Urinary bladder (tissue), 4 donors: ENCODE results near the gene ENOX1. TPM values are rescaled to one million over a fixed set of nuclear protein-coding genes. Genes with fewer than 3 reads are reported as not detected.
"Not testable (repeated sequence)": the region's sequence is repeated elsewhere in the genome, so short reads cannot be mapped to it uniquely, and the experiment has no call there.

Source experiments
- DNase-seq: peaks from one replicate; pipeline ENCODE4 v3.0.0-alpha.2; 2015; ENCODE audit errors: extremely low spot score
- H3K27ac ChIP-seq: one replicate; pipeline ENCODE4 v1.5.1; 2013; ENCODE audit warnings: low read depth, mild to moderate bottlenecking, moderate library complexity
- H3K36me3 ChIP-seq: one replicate; pipeline ENCODE4 v1.6.1; 2013; ENCODE audit warnings: mild to moderate bottlenecking, moderate library complexity; ENCODE audit not compliant: insufficient read depth
- H3K4me1 ChIP-seq: one replicate; pipeline ENCODE4 v1.6.1; 2013; ENCODE audit warnings: mild to moderate bottlenecking, moderate library complexity; ENCODE audit not compliant: insufficient read depth
- H3K4me3 ChIP-seq: one replicate; pipeline ENCODE4 v1.5.1; 2013; ENCODE audit warnings: low read depth, low read length
- WGBS: extraction: QIAGEN DNeasy Blood & Tissue Kit; methylation state at CpG from one replicate; pipeline ENCODE4 v1.1.7; 2013; 5-methylcytosine and 5-hydroxymethylcytosine counted together
- polyA plus RNA-seq: library from polyadenylated mRNA; stranded (reverse); fragments of 200-250 nt; gene quantifications from one replicate; pipeline ENCODE4 v1.2.3, GENCODE V29; 2013
- total RNA-seq: library from RNA; depleted of rRNA; stranded (reverse); fragments of >200 nt; gene quantifications from one replicate; pipeline ENCODE4 v1.2.3, GENCODE V29; 2014
- donor health status: healthy with polysubstance abuse.
- donor health status: healthy.

Gene ENOX1
- total RNA-seq: 17.6 TPM
- polyA plus RNA-seq: 4.3 TPM

DNA sequence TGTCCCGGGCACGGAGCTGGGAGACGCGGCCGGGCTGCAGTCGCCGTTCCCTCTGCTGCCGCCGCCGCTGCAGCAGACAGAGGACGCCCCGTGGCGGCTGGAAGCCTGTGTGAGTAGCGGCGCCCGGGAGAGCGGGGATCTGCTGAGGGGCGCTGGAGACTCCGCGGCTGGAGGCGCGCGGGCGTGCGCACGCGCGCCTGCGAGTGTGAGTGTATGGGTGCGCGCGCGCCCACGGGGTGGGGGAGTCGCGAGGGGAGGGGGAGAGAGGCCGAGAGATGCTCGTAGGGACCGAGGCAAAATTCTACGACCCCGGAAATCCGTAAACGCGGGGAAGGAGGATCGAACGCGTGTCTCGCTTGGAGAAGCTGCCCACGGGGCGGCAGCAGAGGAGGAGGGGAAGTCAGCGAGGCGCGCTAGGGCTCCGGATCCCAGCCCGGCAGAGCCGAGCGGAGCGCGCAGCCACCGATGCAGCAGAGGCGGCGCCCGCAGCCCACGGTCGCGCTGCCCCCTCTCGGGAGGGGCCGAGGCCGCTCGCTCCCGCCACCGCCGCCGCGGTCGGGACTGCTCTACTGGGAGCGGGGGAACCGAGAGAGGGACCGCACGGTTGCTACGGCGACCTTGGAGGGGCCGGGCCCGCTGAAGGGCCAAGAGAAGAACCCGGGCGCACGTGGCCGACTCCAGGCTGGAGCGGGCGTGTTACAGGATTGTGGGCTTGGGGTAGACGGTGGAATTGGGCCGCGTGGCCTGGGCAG, at the start of gene ENOX1:
Gene ENOX1, minus strand, starts transcription at position 207 of the 752 bp plus-strand sequence.
- H3K4me3 ChIP-seq: peak within 1 kb of the TSS; percentile 62
- no peaks in the 10 kb centered on the region for H3K36me3 ChIP-seq
- peak; percentile 50 for DNase-seq
- H3K4me1 ChIP-seq: peaks cover 5% of the 10 kb centered on the region
- WGBS: under 1% methylated on average over 93 of the region's 93 CpGs
- no peak within 1 kb of the TSS for H3K27ac ChIP-seq

GRCh38 chr13:43835701-43836100, 48.9 kb upstream of the ENOX1 start:
- 58% methylated on average over 2 of the region's 2 CpGs for WGBS
- Histone ChIP-seq H3K4me3 (no peak overlapping the region), H3K27ac (no peak overlapping the region), H3K4me1 (no peaks in the 10 kb centered on the region), H3K36me3 (no peaks in the 10 kb centered on the region)
- no peak for DNase-seq

DNA sequence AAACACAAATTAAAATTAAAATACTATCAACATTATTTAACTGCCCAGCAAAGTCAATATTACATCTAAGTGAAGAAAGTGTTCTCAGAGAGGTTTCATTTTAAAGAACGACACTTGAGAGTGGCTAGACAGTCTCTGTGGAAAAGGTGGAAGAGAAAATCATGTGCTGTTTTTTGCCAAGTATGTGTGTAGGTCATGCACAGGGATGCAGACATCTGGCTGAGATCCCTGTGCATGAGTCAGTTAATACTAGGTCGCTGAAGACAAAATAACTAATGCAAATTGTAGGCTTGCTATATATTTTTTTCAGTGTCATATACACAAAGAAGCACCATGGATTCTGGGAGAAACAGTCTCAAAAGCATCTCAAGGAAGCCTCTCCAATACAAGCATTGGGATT, 44.3 kb upstream of the ENOX1 start:
- no peaks in the 10 kb centered on the region for H3K4me1 ChIP-seq
- no peak for DNase-seq
- 82% methylated on average over 2 of the region's 2 CpGs for WGBS
- no peaks in the 10 kb centered on the region for H3K36me3 ChIP-seq
- no peak overlapping the region for H3K27ac ChIP-seq
- H3K4me3 ChIP-seq: no peak overlapping the region

- 62% methylated on average over 5 of the region's 5 CpGs for WGBS
- no peak overlapping the region for H3K27ac ChIP-seq
- no peaks in the 10 kb centered on the region for H3K36me3 ChIP-seq
- H3K4me1 ChIP-seq: no peaks in the 10 kb centered on the region
- H3K4me3 ChIP-seq: no peak overlapping the region
- no peak for DNase-seq
Observed at GRCh38 chr13:43830497-43830881, 43.7 kb upstream of the ENOX1 start.

DNA sequence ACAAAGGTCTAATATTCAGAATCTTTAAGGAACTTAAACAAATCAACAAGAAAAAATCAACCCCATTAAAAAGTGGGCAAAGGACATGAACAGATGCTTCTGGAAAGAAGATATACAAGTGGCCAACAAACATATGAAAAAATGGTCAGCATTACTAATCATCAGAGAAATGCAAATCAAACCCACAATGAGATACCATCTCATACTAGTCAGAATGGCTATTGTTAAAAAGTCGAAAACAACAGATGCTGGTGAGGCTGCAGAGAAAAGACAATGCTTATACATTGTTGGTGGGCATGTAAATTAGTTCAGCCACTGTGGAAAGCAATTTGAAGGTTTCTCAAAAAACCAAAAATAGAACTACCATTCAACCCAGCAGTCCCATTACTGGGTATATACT, 37.9 kb upstream of the ENOX1 start:
- H3K36me3 ChIP-seq, H3K4me3 ChIP-seq, H3K4me1 ChIP-seq, DNase-seq, H3K27ac ChIP-seq: not testable (repeated sequence)
- WGBS: 99% methylated on average over 1 of the region's 1 CpG

- no peak overlapping the region for H3K27ac ChIP-seq
- no peaks in the 10 kb centered on the region for H3K4me1 ChIP-seq
- H3K4me3 ChIP-seq: no peak overlapping the region
- WGBS: 40% methylated on average over 1 of the region's 1 CpG
- no peak for DNase-seq
- H3K36me3 ChIP-seq: no peaks in the 10 kb centered on the region
Observed at GRCh38 chr13:43822969-43823368, 36.2 kb upstream of the ENOX1 start.

- WGBS: 54% methylated on average over 4 of the region's 4 CpGs
- DNase-seq: no peak
Observed at GRCh38 chr13:43816401-43816889, 29.7 kb upstream of the ENOX1 start.

DNA sequence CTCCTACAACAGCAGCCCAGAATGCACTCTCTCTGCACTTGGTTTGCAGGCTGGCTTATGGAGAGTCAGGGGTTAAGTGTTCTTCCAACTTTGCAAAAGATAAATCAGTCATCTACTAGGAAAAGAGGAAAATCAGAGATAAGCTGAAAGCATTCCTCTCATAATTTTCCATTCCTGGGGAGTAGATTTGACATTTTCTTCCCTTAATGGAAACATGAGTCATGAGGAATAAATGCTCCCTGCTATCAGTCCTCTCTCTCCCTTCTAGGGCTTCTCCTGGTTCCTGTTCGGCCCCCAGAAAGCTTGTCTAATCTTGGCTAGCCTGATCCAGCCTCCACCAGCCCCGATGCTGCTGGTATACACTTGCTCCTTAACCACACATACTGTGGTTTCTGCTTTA, 28.4 kb upstream of the ENOX1 start:
- H3K4me1 ChIP-seq: no peaks in the 10 kb centered on the region
- no peak for DNase-seq
- 12% methylated on average over 2 of the region's 2 CpGs for WGBS
- H3K36me3 ChIP-seq: no peaks in the 10 kb centered on the region
- H3K4me3 ChIP-seq: no peak overlapping the region
- no peak overlapping the region for H3K27ac ChIP-seq

More at GRCh38 chr13:43816401-43816889, 29.7 kb upstream of the ENOX1 start:
- H3K4me3 ChIP-seq: no peak overlapping the region
- H3K36me3 ChIP-seq: no peaks in the 10 kb centered on the region
- H3K4me1 ChIP-seq: no peaks in the 10 kb centered on the region
- no peak overlapping the region for H3K27ac ChIP-seq

DNA sequence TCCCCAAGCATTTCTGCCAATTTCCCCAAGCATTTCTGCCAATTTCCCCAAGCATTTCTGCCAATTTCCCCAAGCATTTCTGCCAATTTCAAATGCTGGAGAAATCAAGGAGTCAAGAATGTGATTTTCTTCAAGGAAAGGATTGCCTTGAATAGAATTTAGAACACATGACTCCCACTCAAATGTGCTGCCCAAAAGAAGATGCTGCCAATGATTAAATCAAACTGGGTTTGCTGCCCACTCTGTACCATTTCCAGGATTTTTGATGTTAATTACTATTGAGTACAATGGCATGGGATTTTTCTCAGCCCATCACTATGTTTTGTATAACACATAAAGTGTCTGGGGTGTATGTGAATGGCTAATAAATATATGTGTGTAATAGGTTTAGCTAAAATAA, 21.9 kb upstream of the ENOX1 start:
- H3K27ac ChIP-seq: no peak overlapping the region
- no peaks in the 10 kb centered on the region for H3K4me1 ChIP-seq
- DNase-seq: no peak
- no peak overlapping the region for H3K4me3 ChIP-seq
- no peaks in the 10 kb centered on the region for H3K36me3 ChIP-seq

DNA sequence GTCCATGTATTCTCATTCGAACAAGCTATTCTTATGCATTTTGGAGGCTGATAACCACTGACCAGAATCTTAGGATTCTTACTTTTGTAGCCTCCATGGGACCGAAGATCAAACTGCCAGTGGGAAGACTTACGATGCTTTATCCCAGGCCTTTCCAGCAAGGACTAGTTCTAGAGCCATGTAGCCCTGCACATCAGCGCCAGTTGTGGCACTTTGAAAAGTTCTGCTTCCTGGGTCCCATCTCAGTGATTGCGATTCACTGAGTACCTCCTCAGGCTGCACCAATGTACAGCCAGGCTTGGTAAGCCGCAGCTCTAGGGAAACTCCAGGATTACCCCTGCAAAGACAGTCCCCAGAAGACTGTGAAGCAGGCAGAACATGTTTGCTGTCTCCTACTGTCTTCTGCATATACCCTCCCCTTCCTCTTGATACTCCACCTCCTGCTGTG, 18.9 kb upstream of the ENOX1 start:
- WGBS: 86% methylated on average over 6 of the region's 6 CpGs
- H3K4me1 ChIP-seq: no peaks in the 10 kb centered on the region
- H3K36me3 ChIP-seq: no peaks in the 10 kb centered on the region
- H3K4me3 ChIP-seq: no peak overlapping the region
- no peak for DNase-seq
- H3K27ac ChIP-seq: no peak overlapping the region

DNA sequence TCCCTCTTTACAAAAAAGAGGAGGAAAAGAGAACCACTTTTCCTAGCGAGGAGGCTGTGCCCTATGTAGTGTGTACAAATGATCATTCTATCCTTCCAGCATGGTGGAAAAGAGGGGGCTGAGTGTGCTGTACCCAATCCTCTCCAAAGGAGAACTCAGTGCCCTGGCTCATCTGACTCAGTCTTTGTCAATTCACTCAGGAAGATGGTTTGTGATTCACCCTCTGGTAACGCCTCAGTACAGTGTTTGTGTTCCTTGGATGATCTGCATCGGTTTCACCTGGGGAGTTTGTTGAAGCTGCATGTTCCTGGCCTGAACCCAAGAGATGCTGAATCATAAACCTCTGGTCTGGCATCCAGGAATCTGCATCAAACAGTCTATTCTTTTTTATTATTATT, 18.3 kb upstream of the ENOX1 start:
- Histone ChIP-seq H3K4me3 (no peak overlapping the region), H3K36me3 (no peaks in the 10 kb centered on the region), H3K27ac (no peak overlapping the region), H3K4me1 (no peaks in the 10 kb centered on the region)
- WGBS: 37% methylated on average over 3 of the region's 3 CpGs
- DNase-seq: no peak

GRCh38 chr13:43804461-43805070, 17.8 kb upstream of the ENOX1 start:
- Histone ChIP-seq H3K36me3 (no peaks in the 10 kb centered on the region), H3K4me3 (no peak overlapping the region), H3K4me1 (no peaks in the 10 kb centered on the region), H3K27ac (no peak overlapping the region)
- 21% methylated on average over 5 of the region's 5 CpGs for WGBS
- DNase-seq: peak; percentile 71

DNA sequence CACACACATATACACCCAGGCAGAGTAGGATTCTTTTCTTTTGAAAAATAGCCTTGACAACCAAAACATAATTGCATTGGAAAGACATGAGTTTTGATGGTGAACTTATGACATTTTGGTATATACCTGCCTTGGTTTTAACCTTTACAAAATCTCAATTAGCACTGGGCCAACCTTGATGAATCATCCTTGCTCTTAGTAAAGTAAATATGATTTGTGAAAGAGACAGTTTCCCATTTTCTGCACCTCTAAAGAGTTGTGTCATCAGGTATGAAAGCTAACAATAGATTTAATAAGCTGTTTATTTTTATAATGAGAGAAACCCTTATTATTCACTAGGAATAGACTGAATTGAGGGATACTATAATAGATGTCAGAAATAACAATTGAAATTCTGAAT, 15.7 kb upstream of the ENOX1 start:
- DNase-seq: no peak
- H3K4me1 ChIP-seq: no peaks in the 10 kb centered on the region
- H3K27ac ChIP-seq: no peak overlapping the region
- no peaks in the 10 kb centered on the region for H3K36me3 ChIP-seq
- H3K4me3 ChIP-seq: no peak overlapping the region

DNA sequence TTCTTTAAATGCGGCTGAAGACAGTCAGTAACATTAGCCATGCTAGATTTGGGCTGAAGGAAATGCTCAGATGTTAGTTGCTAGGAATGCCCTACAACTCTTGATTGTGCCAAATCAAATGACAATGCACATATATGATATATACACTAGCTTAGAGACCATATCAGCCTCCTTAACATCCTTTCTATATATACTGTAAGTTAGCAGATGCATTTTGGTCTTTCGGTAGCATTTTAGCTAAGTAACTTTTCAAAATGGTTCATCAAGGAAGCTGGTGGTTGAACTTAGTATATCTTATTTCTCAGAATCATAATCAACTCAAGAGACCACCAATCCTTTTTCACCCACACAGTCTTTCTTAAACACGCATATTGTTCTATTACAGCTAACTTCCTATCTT, 14.1 kb upstream of the ENOX1 start:
- Histone ChIP-seq H3K4me1 (no peaks in the 10 kb centered on the region), H3K27ac (no peak overlapping the region), H3K36me3 (no peaks in the 10 kb centered on the region), H3K4me3 (no peak overlapping the region)
- DNase-seq: no peak
- WGBS: 97% methylated on average over 3 of the region's 3 CpGs
